ENCODE data around the gene SLC66A1. TPM values are rescaled to one million over a fixed set of nuclear protein-coding genes. Genes with fewer than 3 reads are reported as not detected.

SLC66A1 gene
- total RNA-seq, 1 experiment from 2014 or later = 14.1 TPM

DNA sequence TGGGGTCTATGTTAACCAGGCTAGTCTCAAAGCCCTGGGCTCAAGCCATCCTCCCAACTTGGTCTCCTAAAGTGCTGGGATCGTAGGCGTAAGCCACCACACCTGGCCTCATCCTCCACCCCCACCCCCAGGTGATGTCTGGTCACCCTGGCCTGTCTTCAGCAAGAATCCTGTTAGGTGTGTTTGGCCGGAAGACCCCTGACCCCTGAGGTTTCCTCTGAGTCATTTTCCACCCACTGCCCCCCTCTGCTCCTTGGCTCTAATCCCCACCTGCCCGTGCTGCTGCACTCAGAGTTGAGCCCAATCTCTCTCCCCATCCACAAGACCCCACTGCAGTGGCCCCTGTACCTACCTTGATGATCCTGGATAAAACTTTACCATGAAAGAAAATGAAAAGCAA lies 25.2 kb downstream of the SLC66A1 start:
- H3K27ac Mint-ChIP-seq = peak overlapping the region; percentile 98
- peaks cover 34% of the 10 kb centered on the region for H3K4me1 Mint-ChIP-seq
- H3K4me3 Mint-ChIP-seq = no peak overlapping the region
- ATAC-seq (no peak), DNase-seq (ENCODE audit: low spot score) (no peak)
- H3K9me3 Mint-ChIP-seq = no peaks in the 10 kb centered on the region
- H3K36me3 Mint-ChIP-seq = peaks cover 2% of the 10 kb centered on the region
- H3K27me3 Mint-ChIP-seq (ENCODE audit: low read depth) = no peaks in the 10 kb centered on the region
- ChIA-PET POLR2A (no interaction called here), CTCF (interaction anchor here (2.8 to 3.2 kb wide), 2 partner anchors 17 to 316 kb away, joined by 11 read pairs; no protein-coding TSS in a partner anchor)
- TF ChIP-seq GRHL2 (CRISPR knock-in tag; IDR thresholded peaks at IDR 0.05; ENCODE audit: insufficient replicate concordance, severe bottlenecking) (no peak), TP53 (CRISPR knock-in tag; IDR thresholded peaks at IDR 0.05) (0 out of 2 replicates have a peak, but pooled peaks have one; percentile 25), ZNF121 (CRISPR knock-in tag; IDR thresholded peaks at IDR 0.05) (0 out of 2 replicates have a peak, but pooled peaks have one; percentile 32)
- TF ChIP-seq, protein P1, sequence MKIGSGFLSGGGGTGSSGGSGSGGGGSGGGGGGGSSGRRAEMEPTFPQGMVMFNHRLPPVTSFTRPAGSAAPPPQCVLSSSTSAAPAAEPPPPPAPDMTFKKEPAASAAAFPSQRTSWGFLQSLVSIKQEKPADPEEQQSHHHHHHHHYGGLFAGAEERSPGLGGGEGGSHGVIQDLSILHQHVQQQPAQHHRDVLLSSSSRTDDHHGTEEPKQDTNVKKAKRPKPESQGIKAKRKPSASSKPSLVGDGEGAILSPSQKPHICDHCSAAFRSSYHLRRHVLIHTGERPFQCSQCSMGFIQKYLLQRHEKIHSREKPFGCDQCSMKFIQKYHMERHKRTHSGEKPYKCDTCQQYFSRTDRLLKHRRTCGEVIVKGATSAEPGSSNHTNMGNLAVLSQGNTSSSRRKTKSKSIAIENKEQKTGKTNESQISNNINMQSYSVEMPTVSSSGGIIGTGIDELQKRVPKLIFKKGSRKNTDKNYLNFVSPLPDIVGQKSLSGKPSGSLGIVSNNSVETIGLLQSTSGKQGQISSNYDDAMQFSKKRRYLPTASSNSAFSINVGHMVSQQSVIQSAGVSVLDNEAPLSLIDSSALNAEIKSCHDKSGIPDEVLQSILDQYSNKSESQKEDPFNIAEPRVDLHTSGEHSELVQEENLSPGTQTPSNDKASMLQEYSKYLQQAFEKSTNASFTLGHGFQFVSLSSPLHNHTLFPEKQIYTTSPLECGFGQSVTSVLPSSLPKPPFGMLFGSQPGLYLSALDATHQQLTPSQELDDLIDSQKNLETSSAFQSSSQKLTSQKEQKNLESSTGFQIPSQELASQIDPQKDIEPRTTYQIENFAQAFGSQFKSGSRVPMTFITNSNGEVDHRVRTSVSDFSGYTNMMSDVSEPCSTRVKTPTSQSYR (CRISPR knock-in tag; IDR thresholded peaks at IDR 0.05) = 0 out of 2 replicates have a peak, but pooled peaks have one; percentile 41

DNA sequence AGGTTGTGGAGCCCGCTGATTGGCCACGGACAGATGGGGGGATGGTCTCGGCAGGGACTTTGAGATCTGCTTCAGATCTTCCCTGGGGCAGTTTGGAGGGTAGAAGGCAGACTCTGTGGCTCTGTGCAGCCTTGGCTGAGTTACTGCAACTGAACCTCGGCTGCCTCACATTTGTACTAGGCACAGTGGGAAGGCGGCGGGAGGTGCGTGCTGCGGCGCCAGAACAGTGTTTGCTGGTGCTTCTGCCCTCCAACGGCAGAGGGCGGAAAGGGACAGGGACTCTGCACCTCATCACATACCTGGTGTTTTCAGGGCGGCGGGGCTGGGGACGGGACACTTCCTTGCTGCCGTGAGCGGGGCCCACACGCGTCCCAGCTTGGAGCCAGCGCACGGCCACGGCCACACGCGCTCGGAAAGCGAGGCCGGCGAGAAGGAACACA lies 26.2 kb downstream of the SLC66A1 start:
- CTCF ChIA-PET = interaction anchor here (0.7 to 3.2 kb wide), 13 partner anchors 16 to 366 kb away, joined by 3 to 18 read pairs (median 4); no protein-coding TSS in a partner anchor
- peak; percentile 90 for DNase-seq (ENCODE audit: low spot score)
- POLR2A ChIA-PET = interaction anchor here (1.0 kb wide), 1 partner anchor 244 kb away, joined by 3 read pairs; no protein-coding TSS in a partner anchor
- no peaks in the 10 kb centered on the region for H3K9me3 Mint-ChIP-seq
- H3K27me3 Mint-ChIP-seq (ENCODE audit: low read depth) = no peaks in the 10 kb centered on the region
- peaks cover 6% of the 10 kb centered on the region for H3K36me3 Mint-ChIP-seq
- H3K27ac Mint-ChIP-seq = peak overlapping the region; percentile 98
- peak; percentile 75 for ATAC-seq
- H3K4me1 Mint-ChIP-seq = peaks cover 34% of the 10 kb centered on the region
- H3K4me3 Mint-ChIP-seq = peak overlapping the region; percentile 56
- TF ChIP-seq GABPB1 (CRISPR knock-in tag; IDR thresholded peaks at IDR 0.05) (peak; percentile 62; the same call in 1 of the 2 replicates), ZNF121 (CRISPR knock-in tag; IDR thresholded peaks at IDR 0.05) (0 out of 2 replicates have a peak, but pooled peaks have one; percentile 24), ZNF138 (CRISPR knock-in tag; conservative IDR thresholded peaks at IDR 0.05) (0 out of 2 replicates have a peak, but pooled peaks have one; percentile 35), ZBTB21 (CRISPR knock-in tag; IDR thresholded peaks at IDR 0.05; ENCODE audit: borderline replicate concordance) (peak; percentile 62; the same call in 1 of the 2 replicates), ZNF396 (CRISPR knock-in tag; IDR thresholded peaks at IDR 0.05; ENCODE audit: borderline replicate concordance) (no peak), SP1 (CRISPR knock-in tag; conservative IDR thresholded peaks at IDR 0.05) (0 out of 2 replicates have a peak, but pooled peaks have one; percentile 26)
- TF ChIP-seq, protein P2, sequence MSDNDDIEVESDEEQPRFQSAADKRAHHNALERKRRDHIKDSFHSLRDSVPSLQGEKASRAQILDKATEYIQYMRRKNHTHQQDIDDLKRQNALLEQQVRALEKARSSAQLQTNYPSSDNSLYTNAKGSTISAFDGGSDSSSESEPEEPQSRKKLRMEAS (CRISPR knock-in tag; IDR thresholded peaks at IDR 0.05) = peak; percentile 78; the same call in 1 of the 2 replicates
- TF ChIP-seq, protein P3, sequence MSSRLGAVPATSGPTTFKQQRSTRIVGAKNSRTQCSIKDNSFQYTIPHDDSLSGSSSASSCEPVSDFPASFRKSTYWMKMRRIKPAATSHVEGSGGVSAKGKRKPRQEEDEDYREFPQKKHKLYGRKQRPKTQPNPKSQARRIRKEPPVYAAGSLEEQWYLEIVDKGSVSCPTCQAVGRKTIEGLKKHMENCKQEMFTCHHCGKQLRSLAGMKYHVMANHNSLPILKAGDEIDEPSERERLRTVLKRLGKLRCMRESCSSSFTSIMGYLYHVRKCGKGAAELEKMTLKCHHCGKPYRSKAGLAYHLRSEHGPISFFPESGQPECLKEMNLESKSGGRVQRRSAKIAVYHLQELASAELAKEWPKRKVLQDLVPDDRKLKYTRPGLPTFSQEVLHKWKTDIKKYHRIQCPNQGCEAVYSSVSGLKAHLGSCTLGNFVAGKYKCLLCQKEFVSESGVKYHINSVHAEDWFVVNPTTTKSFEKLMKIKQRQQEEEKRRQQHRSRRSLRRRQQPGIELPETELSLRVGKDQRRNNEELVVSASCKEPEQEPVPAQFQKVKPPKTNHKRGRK (CRISPR knock-in tag; IDR thresholded peaks at IDR 0.05; ENCODE audit: borderline replicate concordance) = no peak
- TF ChIP-seq, protein P4, sequence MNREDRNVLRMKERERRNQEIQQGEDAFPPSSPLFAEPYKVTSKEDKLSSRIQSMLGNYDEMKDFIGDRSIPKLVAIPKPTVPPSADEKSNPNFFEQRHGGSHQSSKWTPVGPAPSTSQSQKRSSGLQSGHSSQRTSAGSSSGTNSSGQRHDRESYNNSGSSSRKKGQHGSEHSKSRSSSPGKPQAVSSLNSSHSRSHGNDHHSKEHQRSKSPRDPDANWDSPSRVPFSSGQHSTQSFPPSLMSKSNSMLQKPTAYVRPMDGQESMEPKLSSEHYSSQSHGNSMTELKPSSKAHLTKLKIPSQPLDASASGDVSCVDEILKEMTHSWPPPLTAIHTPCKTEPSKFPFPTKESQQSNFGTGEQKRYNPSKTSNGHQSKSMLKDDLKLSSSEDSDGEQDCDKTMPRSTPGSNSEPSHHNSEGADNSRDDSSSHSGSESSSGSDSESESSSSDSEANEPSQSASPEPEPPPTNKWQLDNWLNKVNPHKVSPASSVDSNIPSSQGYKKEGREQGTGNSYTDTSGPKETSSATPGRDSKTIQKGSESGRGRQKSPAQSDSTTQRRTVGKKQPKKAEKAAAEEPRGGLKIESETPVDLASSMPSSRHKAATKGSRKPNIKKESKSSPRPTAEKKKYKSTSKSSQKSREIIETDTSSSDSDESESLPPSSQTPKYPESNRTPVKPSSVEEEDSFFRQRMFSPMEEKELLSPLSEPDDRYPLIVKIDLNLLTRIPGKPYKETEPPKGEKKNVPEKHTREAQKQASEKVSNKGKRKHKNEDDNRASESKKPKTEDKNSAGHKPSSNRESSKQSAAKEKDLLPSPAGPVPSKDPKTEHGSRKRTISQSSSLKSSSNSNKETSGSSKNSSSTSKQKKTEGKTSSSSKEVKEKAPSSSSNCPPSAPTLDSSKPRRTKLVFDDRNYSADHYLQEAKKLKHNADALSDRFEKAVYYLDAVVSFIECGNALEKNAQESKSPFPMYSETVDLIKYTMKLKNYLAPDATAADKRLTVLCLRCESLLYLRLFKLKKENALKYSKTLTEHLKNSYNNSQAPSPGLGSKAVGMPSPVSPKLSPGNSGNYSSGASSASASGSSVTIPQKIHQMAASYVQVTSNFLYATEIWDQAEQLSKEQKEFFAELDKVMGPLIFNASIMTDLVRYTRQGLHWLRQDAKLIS (CRISPR knock-in tag; IDR thresholded peaks at IDR 0.05; ENCODE audit: borderline replicate concordance) = peak; percentile 70; the same call in 1 of the 2 replicates
- TF ChIP-seq, protein P5, sequence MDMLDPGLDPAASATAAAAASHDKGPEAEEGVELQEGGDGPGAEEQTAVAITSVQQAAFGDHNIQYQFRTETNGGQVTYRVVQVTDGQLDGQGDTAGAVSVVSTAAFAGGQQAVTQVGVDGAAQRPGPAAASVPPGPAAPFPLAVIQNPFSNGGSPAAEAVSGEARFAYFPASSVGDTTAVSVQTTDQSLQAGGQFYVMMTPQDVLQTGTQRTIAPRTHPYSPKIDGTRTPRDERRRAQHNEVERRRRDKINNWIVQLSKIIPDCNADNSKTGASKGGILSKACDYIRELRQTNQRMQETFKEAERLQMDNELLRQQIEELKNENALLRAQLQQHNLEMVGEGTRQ (CRISPR knock-in tag; IDR thresholded peaks at IDR 0.05) = peak; percentile 18; the same call in 1 of the 2 replicates
- TF ChIP-seq, protein P6, sequence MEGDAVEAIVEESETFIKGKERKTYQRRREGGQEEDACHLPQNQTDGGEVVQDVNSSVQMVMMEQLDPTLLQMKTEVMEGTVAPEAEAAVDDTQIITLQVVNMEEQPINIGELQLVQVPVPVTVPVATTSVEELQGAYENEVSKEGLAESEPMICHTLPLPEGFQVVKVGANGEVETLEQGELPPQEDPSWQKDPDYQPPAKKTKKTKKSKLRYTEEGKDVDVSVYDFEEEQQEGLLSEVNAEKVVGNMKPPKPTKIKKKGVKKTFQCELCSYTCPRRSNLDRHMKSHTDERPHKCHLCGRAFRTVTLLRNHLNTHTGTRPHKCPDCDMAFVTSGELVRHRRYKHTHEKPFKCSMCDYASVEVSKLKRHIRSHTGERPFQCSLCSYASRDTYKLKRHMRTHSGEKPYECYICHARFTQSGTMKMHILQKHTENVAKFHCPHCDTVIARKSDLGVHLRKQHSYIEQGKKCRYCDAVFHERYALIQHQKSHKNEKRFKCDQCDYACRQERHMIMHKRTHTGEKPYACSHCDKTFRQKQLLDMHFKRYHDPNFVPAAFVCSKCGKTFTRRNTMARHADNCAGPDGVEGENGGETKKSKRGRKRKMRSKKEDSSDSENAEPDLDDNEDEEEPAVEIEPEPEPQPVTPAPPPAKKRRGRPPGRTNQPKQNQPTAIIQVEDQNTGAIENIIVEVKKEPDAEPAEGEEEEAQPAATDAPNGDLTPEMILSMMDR (IDR thresholded peaks at IDR 0.05) = peak; percentile 33; the same call in 1 of the 2 replicates
- TF ChIP-seq, protein P7, sequence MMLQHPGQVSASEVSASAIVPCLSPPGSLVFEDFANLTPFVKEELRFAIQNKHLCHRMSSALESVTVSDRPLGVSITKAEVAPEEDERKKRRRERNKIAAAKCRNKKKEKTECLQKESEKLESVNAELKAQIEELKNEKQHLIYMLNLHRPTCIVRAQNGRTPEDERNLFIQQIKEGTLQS (CRISPR knock-in tag; conservative IDR thresholded peaks at IDR 0.05) = no peak
- TF ChIP-seq, protein P8, sequence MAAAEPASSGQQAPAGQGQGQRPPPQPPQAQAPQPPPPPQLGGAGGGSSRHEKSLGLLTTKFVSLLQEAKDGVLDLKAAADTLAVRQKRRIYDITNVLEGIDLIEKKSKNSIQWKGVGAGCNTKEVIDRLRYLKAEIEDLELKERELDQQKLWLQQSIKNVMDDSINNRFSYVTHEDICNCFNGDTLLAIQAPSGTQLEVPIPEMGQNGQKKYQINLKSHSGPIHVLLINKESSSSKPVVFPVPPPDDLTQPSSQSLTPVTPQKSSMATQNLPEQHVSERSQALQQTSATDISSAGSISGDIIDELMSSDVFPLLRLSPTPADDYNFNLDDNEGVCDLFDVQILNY (CRISPR knock-in tag; IDR thresholded peaks at IDR 0.05) = peak; percentile 49; the same call in 1 of the 2 replicates
- TF ChIP-seq, protein P9, sequence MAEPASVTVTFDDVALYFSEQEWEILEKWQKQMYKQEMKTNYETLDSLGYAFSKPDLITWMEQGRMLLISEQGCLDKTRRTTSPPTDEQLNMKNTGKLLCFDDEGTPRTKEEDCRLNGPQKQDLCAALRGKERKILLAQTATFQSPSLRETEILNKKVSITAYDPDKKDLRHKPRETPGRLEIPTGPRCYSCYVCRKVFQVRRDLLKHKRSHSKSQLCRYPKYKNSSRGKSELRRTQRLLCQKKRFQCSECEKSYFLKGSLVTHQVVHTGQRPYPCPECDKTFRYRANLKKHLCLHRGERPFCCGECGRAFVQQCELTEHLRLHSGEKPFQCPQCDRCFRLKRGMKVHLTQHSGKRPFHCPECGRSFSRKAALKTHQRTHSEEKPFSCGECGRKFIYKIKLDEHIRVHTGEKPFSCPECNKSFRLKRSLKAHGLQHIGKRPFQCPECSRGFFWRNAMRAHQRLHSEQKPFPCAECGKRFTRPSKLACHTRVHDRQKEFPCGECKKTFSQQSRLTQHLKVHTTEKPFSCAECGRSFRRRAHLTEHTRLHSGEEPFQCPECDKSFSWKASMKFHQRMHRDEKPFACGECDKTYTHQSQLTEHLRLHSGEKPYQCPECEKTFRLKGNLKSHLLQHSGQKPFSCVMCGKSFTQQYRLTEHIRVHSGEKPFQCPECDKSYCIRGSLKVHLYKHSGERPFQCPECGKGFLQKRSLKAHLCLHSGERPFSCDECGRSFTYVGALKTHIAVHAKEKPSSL (CRISPR knock-in tag; conservative IDR thresholded peaks at IDR 0.05) = no peak

Measured in WTC11 (cell line).